GM19043 (cell line): ENCODE results near the gene GSK3A.

Experiments
- ATAC-seq: cut with Tn5 transposase; IDR thresholded peaks from one replicate; pipeline ENCODE4 v1.9.1; 2021; ENCODE audit warnings: low read depth; ENCODE audit not compliant: unreplicated experiment

Gene GSK3A

GRCh38 chr19:42204664-42205063, 37.7 kb downstream of the GSK3A start:
- no peak for ATAC-seq

DNA sequence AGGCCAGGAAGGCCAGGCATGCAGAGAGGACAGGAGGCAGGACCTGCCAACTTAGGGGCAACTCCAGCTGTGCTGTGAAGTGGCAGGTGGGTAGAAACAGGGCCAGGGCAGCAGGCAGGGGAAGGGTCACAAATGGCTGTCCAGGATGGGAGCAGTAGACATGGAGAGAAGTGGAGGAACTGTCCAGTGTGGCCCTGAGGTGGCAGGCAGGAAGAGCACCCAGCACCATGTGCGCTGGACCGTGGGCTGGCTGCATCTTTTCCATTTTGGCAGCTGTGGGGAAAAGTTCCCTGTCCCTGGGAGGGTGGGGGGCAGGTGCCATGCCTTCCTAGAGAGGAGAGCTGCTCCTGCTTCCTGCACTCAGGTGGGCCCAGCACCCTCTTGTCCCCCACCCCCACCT, 38.7 kb downstream of the GSK3A start:
- ATAC-seq = no peak

DNA sequence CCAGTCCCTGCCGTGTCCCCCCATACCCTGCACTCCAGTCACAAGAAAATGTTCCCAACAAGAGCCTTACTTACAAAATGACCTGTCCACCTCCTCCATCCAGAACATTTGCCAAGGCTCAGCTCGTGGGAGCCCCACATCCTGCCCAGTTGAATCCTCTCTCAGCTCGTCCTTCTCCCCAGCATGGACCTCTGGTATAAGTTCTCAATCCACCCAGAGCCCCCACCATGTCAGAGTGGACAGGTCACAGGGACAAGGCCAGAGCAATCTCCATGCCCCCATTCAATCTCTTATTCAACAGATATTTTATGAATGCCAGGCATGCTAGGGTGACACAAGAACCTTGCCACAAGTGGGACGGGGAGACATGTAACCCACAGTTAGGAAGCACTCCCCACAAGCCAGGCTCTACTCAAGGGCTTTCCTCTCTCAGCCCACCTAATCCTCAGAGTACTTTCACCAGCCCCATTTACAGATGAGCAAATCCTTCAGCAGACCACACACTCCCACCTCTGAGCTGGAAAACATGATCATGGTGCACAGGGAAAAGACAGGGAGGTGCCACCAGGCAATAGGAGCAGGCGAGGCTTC, 40.0 kb downstream of the GSK3A start:
- ATAC-seq = no peak

GRCh38 chr19:42201489-42202289, 40.7 kb downstream of the GSK3A start:
- ATAC-seq = no peak

DNA sequence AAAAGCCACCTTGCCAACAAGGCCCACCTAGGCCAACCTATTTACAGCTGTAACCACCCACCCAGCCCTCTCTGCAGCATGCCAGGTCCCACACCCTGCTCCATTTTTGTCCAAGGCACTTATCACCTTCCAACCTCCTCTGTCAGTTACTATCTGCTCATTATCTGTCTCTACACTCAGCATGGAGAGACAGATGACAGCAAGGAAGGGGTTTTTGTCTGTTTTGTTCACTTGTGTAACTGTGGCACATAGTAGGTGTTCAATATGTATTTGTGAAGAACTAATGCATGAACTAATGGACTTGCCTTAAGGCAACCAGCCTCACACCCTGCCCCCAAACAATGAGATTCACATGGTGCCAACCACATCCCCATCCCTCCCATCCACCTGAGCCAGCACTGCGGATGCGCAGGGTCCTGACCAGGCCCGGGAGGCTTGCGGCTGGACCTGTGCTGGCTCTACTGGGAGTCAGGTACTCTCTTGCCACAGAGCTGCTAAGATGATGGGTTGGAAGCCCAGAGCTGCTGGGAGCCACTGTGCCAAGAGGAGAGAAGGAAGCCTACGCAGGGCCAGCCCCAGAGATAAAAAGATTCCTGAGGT, 42.2 kb downstream of the GSK3A start:
- no peak for ATAC-seq

DNA sequence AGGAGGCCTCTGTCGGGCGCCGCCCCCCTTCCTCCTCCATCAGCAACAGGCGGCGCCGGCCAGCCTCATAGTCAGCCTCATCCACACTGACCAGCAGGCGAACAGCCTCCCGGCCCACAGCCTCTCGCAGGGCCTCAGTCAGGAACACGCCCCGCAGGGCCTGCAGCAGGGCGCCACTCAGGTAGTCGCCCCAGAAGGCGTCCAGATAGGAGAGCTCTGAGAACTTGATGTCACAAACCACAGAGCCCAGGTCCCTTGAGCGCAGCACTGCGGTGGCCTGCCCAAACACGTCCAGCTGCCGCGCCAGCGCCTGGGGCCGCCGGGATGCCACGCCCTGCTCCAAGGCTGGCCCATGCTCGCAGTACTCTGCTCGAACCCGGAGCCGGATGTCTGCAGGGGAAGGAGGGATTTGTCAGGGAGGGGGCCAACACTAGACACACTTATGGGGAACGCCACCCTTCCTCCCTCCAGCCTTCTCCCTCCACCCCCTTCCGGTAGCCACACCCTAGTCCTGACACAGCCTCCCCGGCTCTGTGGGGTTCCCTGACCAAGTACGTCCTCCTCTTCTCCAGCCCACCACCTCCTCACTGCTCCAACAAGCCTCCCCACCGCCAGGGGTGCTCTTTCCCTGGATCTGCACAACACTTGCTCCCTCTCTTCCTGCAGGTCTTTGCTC, 42.8 kb downstream of the GSK3A start:
- peak; percentile 38 for ATAC-seq

GRCh38 chr19:42198676-42199439, 43.5 kb downstream of the GSK3A start:
- peak; percentile 46 for ATAC-seq

- ATAC-seq = no peak
These were observed 45.0 kb downstream of the GSK3A start for GRCh38 chr19:42197375-42197817.

GRCh38 chr19:42196011-42197001, 46.1 kb downstream of the GSK3A start:
- no peak for ATAC-seq

- no peak for ATAC-seq
These were observed 48.7 kb downstream of the GSK3A start for GRCh38 chr19:42193706-42194105.

DNA sequence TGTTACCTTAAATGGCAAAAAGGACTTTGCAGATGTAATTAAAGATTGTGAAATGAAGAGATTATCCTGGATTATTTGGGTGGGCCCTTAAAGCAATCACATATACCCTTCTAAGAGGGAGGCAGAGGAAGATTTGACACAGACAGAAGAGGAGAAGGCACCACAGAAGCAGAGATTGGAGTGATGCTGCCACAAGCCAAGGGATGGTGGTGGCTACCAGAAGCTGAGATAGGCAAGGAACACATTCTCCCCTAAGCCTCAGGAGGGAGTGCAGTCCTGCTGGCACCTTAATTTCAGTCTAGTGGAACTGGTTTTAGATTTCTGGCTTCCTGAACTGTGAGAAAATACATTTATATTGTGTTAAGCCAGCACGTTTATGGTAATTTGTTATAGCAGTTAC, 49.1 kb downstream of the GSK3A start:
- no peak for ATAC-seq

DNA sequence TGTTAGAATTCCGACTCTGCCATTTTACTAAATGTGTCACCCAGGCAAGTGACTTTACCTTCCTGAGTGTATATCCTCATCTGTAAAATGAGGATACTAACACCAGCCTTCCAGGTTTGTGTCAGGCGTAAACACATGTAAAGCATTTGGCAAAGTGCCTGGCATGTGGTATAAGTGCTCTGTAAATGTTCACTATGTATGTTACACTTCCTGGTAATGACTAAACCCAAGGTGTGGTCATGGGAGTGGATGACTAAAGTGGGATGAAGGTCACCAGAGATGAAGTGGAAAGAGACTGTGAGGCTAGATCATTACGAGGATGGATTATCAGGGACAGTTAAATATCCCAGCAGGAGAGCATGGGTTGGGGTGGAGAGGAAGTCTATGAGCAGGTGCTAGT, 50.5 kb downstream of the GSK3A start:
- no peak for ATAC-seq

DNA sequence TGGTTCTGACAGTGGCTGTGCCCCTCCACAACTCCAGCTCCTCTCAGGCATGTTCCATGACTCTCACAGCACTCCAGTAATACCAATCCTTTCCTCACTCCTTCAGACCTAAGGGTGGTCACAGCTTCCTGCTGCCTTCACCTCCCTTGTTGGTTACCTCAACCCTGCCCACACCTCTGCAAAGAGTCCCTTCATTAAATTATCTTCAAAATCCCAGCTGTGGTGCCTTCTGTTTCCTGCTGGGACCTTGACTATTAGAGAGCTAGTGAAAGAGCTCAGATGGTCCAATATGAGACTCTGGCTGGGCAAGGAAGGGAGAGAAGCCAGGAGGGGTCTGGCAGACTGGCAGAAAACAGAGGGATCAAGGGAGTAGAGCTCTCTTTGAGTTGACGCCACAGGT, 51.1 kb downstream of the GSK3A start:
- no peak for ATAC-seq

- ATAC-seq = no peak
These were observed 53.3 kb downstream of the GSK3A start for GRCh38 chr19:42189133-42189532.

DNA sequence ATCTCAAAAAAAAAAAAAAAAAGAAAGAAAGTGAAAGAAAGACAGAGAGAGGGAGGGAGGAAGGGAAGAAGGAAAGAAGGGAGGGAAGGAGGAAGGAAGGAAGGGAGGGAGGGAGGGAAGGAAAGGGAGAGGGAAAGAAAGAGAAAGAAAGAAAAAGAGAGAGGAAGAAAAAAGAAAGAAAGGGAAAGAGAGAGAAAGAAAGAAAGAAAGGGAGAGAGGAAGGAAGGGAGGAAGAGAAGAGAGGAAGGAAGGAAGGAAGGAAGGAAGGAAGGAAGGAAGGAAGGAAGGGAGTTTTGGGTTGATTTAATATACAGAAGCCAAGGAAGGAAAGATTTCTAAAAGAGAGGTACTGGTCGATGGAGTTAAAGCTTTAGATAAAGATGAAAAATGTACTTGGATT, 53.7 kb downstream of the GSK3A start:
- ATAC-seq = no peak

GRCh38 chr19:42185277-42185676, 57.1 kb downstream of the GSK3A start:
- no peak for ATAC-seq

DNA sequence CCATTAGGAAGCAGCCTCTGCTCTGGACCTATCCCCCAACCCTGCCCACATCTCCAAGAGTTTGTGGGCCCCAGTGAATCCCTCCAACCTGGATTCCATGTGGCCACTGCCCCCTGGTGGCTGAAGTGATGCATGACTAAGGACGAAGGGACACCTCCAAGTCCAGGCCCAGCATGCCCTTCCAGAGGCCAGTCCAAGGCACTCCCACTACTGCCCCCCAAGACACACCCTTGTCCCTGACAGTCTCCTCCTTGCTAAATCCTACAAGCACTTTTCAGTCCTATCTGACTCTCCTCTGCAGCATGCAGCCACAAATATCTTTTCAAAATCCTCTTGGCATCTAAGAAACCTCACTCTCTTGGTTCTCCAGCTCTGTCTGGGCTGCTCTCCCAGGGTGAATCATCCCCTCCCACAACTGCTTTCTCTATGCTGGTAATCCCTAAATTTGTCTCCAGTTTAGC, 58.0 kb downstream of the GSK3A start:
- no peak for ATAC-seq
